GM12801 (cell line): Measurements from ENCODE around the gene UBE2I.

Experiments
- TF ChIP-seq, protein P1 (sequence below): IDR thresholded peaks from one replicate; pipeline ENCODE4 v1.5.1; 2011; ENCODE audit warnings: control low read depth; ENCODE audit not compliant: insufficient read length; ENCODE audit errors: extremely low read depth

The UBE2I gene

DNA sequence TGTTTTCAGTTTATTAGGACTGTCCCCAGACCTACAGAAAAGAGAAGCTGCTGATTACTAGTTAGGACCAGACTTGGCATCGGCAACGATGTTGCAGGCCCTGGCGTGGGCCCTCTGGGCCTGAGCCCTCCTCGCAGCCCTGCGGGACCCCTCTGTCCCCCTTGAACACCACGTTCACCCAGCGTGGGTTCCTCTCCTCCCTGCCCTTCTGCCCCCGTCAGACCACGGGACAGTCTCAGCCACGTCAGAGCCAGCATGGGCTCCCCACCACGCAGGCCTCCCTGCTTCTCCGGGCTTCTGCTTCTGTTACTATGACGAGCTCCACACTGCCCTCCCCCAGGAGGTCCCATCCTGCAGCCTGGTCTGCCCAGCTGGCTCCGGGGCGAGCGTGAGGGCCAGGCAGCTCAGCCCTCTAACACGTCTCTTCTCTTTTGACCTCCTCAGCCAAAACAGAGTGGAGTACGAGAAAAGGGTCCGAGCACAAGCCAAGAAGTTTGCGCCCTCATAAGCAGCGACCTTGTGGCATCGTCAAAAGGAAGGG is 14.9 kb downstream of the UBE2I start:
- TF ChIP-seq, protein P1, sequence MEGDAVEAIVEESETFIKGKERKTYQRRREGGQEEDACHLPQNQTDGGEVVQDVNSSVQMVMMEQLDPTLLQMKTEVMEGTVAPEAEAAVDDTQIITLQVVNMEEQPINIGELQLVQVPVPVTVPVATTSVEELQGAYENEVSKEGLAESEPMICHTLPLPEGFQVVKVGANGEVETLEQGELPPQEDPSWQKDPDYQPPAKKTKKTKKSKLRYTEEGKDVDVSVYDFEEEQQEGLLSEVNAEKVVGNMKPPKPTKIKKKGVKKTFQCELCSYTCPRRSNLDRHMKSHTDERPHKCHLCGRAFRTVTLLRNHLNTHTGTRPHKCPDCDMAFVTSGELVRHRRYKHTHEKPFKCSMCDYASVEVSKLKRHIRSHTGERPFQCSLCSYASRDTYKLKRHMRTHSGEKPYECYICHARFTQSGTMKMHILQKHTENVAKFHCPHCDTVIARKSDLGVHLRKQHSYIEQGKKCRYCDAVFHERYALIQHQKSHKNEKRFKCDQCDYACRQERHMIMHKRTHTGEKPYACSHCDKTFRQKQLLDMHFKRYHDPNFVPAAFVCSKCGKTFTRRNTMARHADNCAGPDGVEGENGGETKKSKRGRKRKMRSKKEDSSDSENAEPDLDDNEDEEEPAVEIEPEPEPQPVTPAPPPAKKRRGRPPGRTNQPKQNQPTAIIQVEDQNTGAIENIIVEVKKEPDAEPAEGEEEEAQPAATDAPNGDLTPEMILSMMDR: no peak

DNA sequence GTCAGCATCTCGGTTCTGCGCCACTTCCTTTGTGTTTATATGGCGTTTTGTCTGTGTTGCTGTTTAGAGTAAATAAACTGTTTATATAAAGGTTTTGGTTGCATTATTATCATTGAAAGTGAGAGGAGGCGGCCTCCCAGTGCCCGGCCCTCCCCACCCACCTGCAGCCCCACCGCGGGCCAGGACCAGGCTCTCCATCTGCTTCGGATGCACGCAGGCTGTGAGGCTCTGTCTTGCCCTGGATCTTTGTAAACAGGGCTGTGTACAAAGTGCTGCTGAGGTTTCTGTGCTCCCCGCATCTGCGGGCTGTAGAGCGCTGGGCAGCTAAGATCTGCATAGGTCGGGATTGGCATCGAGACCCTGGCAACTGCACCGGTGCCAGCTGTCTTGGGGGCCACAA is 15.8 kb downstream of the UBE2I start:
- TF ChIP-seq, protein P1: no peak

DNA sequence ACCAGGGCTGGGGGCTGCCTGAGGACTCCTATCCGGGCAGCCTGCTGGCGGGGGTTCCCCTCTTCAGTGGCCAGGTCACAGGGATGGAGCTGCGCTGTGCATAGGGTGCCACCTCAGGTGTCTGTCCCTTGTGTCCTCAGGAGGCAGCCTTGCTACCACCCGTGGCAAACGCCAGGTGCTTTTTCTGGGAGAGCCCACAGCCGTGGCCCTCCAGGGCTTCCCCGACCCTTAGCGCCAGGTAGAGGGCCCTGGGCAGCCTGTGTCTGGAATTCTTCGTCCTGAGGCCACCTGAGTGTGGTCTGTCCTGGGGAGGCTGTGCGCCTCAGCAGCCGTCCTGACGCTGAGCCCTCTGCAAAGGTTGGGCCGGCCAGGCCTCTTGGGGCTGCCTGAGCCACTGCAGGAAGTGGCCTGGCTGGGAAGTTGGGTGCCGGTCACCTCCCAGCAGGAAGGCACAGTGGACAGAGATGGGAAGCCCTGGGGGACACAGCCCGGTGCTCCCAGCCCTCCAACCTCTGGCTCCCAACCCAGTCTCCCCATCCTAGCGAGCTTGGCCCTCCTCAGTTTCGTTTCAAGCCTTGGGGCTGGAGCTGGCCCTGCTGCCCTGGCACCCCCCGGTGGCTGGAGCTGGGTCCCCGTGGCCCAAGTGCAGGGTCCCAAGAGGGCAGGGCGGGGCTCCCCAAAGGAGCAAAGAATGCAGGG is 16.4 kb downstream of the UBE2I start:
- TF ChIP-seq, protein P1: no peak

DNA sequence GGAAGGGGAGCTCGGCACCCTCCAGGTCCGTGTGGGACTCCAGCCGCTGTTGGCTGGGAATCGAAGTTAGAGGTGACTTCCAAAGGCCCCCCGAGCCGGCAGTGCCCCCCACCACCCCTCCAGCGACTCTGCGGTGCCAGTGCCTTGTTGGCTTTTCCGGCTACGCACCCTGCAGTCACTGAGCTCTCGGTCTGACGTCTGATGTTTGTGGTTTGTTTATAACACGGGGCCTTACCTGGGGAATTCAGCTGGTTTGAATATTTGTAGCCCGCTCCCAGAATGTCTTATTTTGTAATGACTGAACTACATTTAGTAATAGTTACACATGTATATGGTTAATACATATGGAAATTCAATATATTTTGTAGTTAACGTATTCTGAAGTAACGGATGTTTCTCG is 17.0 kb downstream of the UBE2I start:
- TF ChIP-seq, protein P1: no peak

DNA sequence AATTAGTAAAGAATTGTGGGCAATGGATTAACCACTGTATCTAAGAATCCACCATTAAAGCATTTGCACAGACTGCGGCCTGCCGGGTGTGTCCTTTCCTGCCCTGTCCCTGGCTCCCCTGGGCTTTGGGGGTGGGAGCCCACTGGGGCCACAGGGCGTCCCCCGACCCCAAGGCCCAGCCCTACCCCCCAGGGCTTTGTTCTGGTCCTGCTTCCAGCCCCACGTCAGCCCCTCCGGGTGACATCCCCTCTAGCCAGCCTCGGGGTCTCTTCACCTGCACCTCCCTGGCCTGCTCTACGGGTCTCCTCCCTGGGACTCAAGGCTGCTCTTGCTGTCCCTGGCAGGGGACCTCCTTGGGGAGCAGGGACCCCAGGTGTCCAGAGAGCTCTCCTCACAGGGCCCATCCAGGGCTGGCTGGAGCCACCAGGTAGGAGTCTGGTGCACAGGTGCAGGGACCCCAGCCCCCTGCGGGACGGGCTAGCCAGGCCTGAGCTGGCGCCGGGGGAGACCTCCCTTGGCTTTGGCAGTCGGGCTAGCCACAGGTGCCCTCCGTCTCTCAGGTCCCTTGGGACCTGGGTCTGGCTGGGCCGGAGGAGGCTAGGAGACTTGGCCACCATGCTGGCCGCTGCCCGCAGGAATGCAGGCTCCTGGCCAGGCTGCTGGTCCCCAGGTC is 17.6 kb downstream of the UBE2I start:
- TF ChIP-seq, protein P1: no peak

DNA sequence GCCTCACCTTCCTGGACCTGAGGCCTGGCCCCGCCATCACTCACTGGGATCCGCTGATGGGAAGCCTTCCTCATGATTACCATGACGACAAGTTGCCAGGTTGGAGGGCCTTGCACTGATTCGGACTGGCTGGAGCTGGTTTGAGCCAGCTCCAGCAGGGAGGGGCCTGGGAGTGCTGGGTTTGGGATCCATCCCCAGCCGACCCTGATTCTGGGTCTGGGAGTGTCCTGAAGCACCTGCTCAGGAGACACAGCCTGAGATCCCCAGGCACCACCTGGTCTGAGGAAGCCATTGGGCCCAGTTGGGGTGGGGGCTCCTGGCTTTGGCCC is 18.1 kb downstream of the UBE2I start:
- TF ChIP-seq, protein P1: no peak

DNA sequence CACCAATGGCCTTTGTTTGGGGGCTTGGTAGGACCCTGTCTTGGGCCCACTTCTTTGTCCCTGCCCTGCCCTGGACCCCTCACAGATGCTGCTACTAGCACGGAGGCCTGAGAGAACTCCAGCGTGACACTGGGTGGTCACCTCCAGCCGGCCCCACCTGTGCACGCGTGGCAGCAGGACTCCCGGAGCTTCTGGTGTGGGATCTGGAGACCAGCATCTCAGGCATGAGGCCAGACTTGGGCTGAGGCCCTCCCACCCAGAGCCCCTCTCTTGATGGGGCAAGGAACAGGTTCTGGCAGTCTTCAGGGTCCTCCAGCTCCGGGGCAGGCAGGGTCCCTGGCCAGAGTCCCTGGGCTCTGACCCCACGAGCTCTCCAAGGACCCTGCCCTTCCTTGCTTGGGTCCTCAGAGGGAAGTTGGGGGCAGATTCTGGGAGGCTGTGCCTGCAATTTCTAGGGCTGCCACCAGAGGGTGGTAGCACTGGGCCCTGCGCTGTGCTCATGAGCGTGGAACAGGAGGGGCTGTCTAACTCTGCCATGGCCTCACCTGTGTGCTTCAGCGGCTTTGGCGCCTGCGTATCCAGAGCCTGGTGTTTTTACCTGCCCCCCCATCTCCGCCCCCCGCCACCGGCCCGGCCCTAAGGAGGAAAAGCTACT is 21.0 kb downstream of the UBE2I start:
- TF ChIP-seq, protein P1: no peak
